ENCODE results near the gene HACL1. TPM values are rescaled to one million over a fixed set of nuclear protein-coding genes. Genes with fewer than 3 reads are reported as not detected.
"Not testable (repeated sequence)": the region's sequence is repeated elsewhere in the genome, so short reads cannot be mapped to it uniquely, and the experiment has no call there.

Gene HACL1
- total RNA-seq, 1 donor from 2014 or later, result 23.1 TPM

- no peak for DNase-seq (ENCODE audit: low read depth)
Observed at GRCh38 chr3:15581471-15582394, 19.6 kb downstream of the HACL1 start.

GRCh38 chr3:15579051-15579450 lies 22.3 kb downstream of the HACL1 start:
- DNase-seq (ENCODE audit: low read depth), result no peak

DNA sequence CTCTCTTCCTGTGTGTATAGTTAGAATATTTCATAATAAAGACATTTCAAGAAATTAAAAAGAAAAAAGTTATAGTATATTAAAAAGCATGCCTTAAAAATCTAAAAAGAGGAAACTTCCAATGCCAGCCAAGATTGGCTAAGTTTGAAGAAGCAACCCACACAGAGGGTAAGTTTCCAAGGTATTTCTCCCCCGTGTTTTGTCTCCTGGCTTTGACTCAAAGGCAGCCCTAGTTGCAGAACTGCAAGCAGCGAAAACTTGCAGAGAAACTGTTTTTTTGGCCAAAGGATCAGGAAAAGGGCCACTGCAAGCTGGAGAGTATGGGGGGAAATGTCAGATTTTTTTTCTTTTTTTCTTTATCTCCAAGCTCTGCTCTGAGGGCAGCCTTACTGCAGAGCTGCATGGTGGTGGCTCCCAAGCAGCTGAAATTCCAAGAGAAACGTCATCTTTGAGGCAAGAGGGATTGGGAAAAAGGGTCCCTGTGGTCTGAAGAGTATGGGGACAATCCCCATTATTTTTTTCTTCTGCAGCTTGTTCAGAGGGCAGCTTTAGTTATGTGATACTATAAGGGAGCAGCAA lies 23.0 kb downstream of the HACL1 start:
- no peak for DNase-seq (ENCODE audit: low read depth)

DNA sequence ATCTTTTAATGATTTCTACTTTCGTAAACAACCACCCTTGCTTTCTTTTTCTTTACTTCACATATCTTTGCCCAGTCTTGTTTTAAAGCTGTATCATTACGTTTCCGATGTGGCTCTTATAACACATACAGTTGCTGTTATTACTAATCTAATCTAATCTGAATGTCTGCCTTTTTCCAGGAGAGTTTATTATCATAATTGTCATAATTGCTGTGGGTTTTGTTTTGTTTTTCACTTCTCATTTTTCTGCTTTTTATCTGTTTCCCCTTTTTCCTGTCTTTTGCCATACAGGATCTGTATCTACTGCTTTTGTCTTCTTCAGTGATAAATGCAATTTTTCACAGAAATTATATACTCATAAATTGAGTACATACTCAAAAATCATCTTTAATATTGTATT lies 24.9 kb downstream of the HACL1 start:
- no peak for DNase-seq (ENCODE audit: low read depth)

- DNase-seq (ENCODE audit: low read depth), result peak; percentile 17
Observed at GRCh38 chr3:15575446-15575845, 25.9 kb downstream of the HACL1 start.

- DNase-seq (ENCODE audit: low read depth), result no peak
Observed at GRCh38 chr3:15572138-15572537, 29.2 kb downstream of the HACL1 start.

GRCh38 chr3:15563190-15563589 lies 38.2 kb downstream of the HACL1 start:
- DNase-seq (ENCODE audit: low read depth), result no peak

GRCh38 chr3:15562560-15562959 lies 38.8 kb downstream of the HACL1 start:
- DNase-seq (ENCODE audit: low read depth), result no peak

GRCh38 chr3:15558581-15558980 lies 42.8 kb downstream of the HACL1 start:
- DNase-seq (ENCODE audit: low read depth), result no peak

DNA sequence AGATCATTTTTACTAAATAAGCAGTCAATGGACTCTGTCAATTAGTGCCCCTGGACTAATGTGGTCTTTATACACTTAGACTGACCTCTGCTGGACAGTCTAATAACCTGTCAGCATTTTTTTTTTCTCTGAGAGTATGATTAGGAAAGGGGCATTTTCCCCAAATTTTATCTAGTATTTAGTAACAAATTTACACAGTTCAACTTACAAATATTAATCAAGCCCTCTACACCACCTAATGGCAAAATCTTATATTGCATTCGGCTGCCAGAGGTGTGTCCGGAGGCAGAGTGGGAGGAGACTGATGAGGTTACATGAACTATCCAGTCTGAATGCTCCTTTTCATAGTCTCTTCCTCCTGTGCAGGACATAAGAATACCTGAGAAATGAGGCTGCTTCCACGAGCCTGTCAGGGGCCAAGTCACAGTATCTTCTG lies 43.8 kb downstream of the HACL1 start:
- peak; percentile 91 for DNase-seq (ENCODE audit: low read depth)

GRCh38 chr3:15556512-15556911 lies 44.9 kb downstream of the HACL1 start:
- DNase-seq (ENCODE audit: low read depth), result no peak

DNA sequence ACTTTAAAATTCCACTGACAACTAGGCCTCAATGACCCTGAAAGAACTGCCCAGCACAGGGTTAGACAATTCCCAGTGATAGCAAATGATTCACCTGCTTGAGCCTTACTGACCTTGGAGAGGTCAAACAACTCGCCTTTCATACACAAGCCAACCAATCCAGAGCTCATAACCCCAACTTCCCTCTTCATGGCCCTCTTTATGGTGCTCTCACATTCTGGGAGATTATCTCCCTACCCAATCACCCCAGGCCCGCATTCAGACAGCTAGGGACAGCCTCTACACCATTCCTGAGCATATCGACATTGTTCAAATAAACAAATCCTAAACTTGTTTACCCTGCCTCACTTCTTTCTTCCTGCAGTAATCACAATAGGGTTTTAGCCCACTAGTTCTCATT lies 47.6 kb downstream of the HACL1 start:
- DNase-seq (ENCODE audit: low read depth), result no peak

- no peak for DNase-seq (ENCODE audit: low read depth)
Observed at GRCh38 chr3:15551902-15552301, 49.5 kb downstream of the HACL1 start.

DNA sequence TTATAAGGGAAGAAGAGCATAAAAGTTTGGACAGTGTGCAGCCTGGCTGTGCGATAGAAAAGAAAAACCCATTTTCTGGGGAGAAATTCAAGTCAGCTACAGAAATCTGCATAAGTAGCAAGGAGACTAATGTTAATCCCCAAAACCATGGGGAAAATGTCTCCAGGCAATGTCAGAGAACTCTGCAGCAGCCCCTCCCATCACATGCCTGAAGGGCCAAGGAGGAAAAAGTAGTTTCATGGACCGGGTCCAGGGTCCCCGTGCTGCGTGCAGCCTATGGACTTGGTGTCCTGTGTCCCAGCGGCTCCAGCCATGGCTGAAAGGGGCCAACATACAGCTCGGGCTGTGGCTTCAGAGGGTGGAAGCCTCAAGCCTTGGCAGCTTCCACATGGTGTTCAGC lies 51.5 kb downstream of the HACL1 start:
- DNase-seq (ENCODE audit: low read depth), result no peak

- no peak for DNase-seq (ENCODE audit: low read depth)
Observed at GRCh38 chr3:15542614-15543013, 58.8 kb downstream of the HACL1 start.

DNA sequence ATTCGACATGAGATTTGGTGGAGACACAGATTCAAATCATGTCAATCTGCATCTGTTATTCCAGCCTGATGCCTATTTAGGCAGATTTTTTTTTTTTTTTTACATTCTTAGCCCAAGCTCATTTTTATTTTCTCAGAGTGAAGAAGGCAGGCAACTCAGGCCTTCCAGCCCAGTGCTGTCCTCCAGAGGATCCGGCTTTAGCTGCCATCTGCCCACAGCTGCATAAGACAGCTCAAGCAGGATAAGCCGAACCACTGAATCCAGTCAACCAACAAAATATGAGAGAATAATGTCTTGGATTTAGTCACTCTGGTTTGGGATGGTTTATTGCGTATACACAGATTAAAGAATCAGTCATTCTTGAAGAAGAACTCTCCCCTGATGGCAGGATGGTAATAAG lies 60.0 kb downstream of the HACL1 start:
- DNase-seq (ENCODE audit: low read depth), result no peak

- DNase-seq (ENCODE audit: low read depth), result no peak
Observed at GRCh38 chr3:15539066-15539465, 62.3 kb downstream of the HACL1 start.

DNA sequence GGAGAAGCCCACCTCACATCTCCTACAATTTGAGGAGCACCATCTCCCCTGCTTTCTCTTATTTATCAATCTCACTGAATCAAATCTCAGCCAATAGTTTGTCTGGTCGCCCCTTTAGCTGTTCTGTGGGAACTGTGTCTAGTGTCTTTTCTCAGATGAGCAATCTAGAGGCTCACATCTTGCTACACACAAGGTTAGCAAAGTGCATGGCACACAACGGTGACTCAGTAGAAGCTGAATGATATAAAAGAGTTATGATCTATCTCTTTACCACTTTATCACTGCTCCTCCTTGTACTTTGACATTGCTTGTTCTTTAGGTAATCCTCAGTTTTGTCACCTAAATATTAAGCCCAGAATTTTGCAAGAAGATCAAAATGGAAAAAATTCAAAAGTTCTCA lies 63.0 kb downstream of the HACL1 start:
- no peak for DNase-seq (ENCODE audit: low read depth)

GRCh38 chr3:15536856-15537255 lies 64.5 kb downstream of the HACL1 start:
- no peak for DNase-seq (ENCODE audit: low read depth)

DNA sequence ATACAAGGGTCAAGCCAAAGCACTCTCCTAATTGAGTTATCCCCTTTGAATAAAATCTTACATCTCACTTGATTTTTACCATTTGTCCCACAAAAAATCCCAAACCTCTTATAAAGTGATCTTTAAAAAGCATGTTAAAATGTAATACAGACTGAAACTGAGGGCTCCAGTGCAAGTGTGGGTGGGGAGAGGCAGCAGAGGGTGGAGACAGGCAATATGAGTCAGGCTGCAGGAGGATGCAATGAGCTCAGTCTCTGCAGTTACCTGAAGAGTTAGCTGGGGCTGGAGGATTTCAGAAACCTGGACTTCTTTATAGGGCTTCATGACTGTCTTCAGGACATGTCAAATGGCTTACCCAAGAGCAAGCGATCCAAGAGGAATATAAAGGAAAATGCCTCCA lies 65.6 kb downstream of the HACL1 start:
- DNase-seq (ENCODE audit: low read depth), result peak; percentile 20

DNA sequence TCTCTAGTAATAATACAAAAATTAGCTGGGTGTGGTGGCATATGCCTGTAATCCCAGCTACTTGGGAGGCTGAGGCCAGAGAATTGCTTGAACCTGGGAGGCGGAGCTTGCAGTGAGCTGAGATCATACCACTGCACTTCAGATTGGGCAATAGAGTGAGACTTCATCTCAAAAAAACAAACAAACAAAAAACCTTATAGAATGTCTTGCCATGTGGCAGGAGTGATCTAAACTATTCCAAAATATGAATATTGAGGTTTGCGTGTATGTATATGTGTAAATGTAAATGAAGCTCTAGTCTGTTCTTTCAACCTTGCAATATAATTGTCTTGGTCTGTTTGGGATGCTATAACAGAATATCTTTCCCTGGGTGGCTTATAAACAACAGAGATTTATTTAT lies 68.8 kb downstream of the HACL1 start:
- not testable (repeated sequence) for DNase-seq (ENCODE audit: low read depth)

DNA sequence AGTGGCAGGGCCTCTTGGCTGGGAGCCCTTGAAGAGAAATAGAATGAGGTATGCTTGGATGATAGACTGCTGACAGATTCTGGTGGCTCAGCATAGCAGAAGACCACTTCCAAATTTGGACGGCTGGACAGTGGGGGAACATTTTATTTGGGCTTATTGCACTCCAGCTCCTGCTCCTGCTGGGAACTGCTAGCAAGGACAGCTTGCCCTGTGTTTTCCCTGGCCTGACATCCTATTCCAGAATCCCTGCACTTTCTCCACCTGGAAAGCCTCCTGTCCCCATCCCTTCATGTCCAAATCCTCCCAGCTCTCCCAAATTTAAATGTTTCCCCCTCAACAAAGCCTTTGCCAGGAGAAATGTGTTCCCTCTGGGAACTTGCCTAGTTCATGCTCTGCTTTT lies 70.0 kb downstream of the HACL1 start:
- no peak for DNase-seq (ENCODE audit: low read depth)

- DNase-seq (ENCODE audit: low read depth), result no peak
Observed at GRCh38 chr3:15528854-15529537, 72.4 kb downstream of the HACL1 start.
